GM23338 (cell line): ENCODE data around the gene CACNA2D2. TPM values are rescaled to one million over a fixed set of nuclear protein-coding genes. Genes with fewer than 3 reads are reported as not detected.

Source experiments
- ATAC-seq: fragments of 200-7000 bp; cut with Tn5 transposase; 3 replicates; pipeline ENCODE4 v1.9.1; 2020
- DNase-seq: peaks from one replicate; pipeline ENCODE4 v3.0.0-alpha.2; 2015; ENCODE audit warnings: low spot score
- H2AFZ ChIP-seq: fragments of 200-600 bp; sonication (generic); 2 replicates; pipeline ENCODE4 v1.8.0; 2016; ENCODE audit warnings: antibody characterized with exemption, mild to moderate bottlenecking, moderate library complexity
- H3F3A ChIP-seq: fragments of 200-600 bp; sonication (generic); replicated peaks from 2 replicates; pipeline ENCODE4 v1.8.0; 2017; ENCODE audit warnings: antibody characterized with exemption, mixed run types, low read depth
- H3K27ac ChIP-seq: fragments of 200-600 bp; sonication (generic); 2 replicates; pipeline ENCODE4 v1.6.1; 2016; ENCODE audit warnings: low read depth
- H3K27me3 ChIP-seq: fragments of 200-600 bp; sonication (generic); 2 replicates; pipeline ENCODE4 v1.8.0; 2016; ENCODE audit warnings: mild to moderate bottlenecking, mixed run types, moderate library complexity; ENCODE audit not compliant: insufficient read depth
- H3K36me3 ChIP-seq: fragments of 200-600 bp; sonication (generic); 2 replicates; pipeline ENCODE4 v1.8.0; 2016; ENCODE audit warnings: mild to moderate bottlenecking; ENCODE audit not compliant: insufficient read depth
- H3K4me1 ChIP-seq: fragments of 200-600 bp; sonication (generic); 2 replicates; pipeline ENCODE4 v1.8.0; 2016; ENCODE audit warnings: mild to moderate bottlenecking, moderate library complexity; ENCODE audit not compliant: insufficient read depth
- H3K4me2 ChIP-seq: fragments of 200-600 bp; sonication (generic); 2 replicates; pipeline ENCODE4 v1.7.1; 2017; ENCODE audit warnings: mixed run types
- H3K4me3 ChIP-seq: fragments of 200-600 bp; sonication (generic); 2 replicates; pipeline ENCODE4 v1.6.1; 2016; ENCODE audit warnings: mixed run types
- H3K79me2 ChIP-seq: fragments of 200-600 bp; sonication (generic); replicated peaks from 2 replicates; pipeline ENCODE4 v1.8.0; 2017; ENCODE audit warnings: mild to moderate bottlenecking; ENCODE audit not compliant: insufficient read depth
- H3K9me2 ChIP-seq: fragments of 200-600 bp; sonication (generic); 2 replicates; pipeline ENCODE4 v1.8.0; 2017; ENCODE audit not compliant: insufficient read depth
- H4K20me1 ChIP-seq: fragments of 200-600 bp; sonication (generic); replicated peaks from 2 replicates; pipeline ENCODE4 v1.8.0; 2017; ENCODE audit warnings: mild to moderate bottlenecking; ENCODE audit not compliant: insufficient read depth
- H3K27ac Mint-ChIP-seq: 2 replicates; pipeline ENCODE4 v1.8.0; 2020; ENCODE audit warnings: inconsistent platforms, mild to moderate bottlenecking, moderate library complexity, mixed read lengths
- H3K27me3 Mint-ChIP-seq: 3 replicates; pipeline ENCODE4 v1.8.0; 2022; ENCODE audit warnings: low read depth, mild to moderate bottlenecking, moderate library complexity, mixed read lengths, inconsistent platforms; ENCODE audit not compliant: insufficient read depth, poor library complexity
- H3K36me3 Mint-ChIP-seq: 3 replicates; pipeline ENCODE4 v1.8.0; 2021; ENCODE audit warnings: low read depth, mild to moderate bottlenecking, inconsistent platforms, moderate library complexity, mixed read lengths
- H3K4me1 Mint-ChIP-seq: 3 replicates; pipeline ENCODE4 v1.8.0; 2020; ENCODE audit warnings: mild to moderate bottlenecking, inconsistent platforms, mixed read lengths
- H3K4me3 Mint-ChIP-seq: 3 replicates; pipeline ENCODE4 v1.8.0; 2021; ENCODE audit warnings: moderate library complexity, mild to moderate bottlenecking, inconsistent platforms, mixed read lengths
- H3K9me3 Mint-ChIP-seq: 3 replicates; pipeline ENCODE4 v1.8.0; 2020; ENCODE audit warnings: moderate library complexity, mild to moderate bottlenecking, inconsistent platforms, mixed read lengths
- EZH2 ChIP-seq: fragments of 200-600 bp; sonication (generic); IDR thresholded peaks from one replicate; pipeline ENCODE4 v1.8.0; 2017; ENCODE audit warnings: antibody characterized with exemption, mild to moderate bottlenecking, low read depth; ENCODE audit not compliant: unreplicated experiment
- JUNB ChIP-seq: IDR thresholded peaks from one replicate; pipeline ENCODE4 v1.6.1; 2016; ENCODE audit warnings: antibody characterized with exemption; ENCODE audit not compliant: unreplicated experiment
- NANOG ChIP-seq: IDR thresholded peaks from 2 replicates; pipeline ENCODE4 v1.6.1; 2016; ENCODE audit warnings: antibody characterized with exemption, borderline replicate concordance
- STAT1 ChIP-seq: IDR thresholded peaks from one replicate; pipeline ENCODE4 v1.6.1; 2016; ENCODE audit warnings: antibody characterized with exemption; ENCODE audit not compliant: unreplicated experiment
- ZNF462 ChIP-seq: fragments of 250-450 bp; sonication (Bioruptor Pico); IDR thresholded peaks from 2 replicates; pipeline ENCODE4 v1.5.0; 2020; ENCODE audit warnings: mild to moderate bottlenecking, moderate library complexity
- polyA plus RNA-seq: library from polyadenylated mRNA; unstranded; fragments of >200 nt; fragmentation: Nextera tagmentation; extraction: Ambion mirVana; gene quantifications from 2 replicates; pipeline ENCODE4 v1.2.1, GENCODE V29; 2016
- total RNA-seq: library from RNA; depleted of rRNA; stranded (reverse); fragments of >200 nt; shearing (Covaris generic); gene quantifications from 2 replicates; pipeline ENCODE4 v1.2.3, GENCODE V29; 2014
- TF ChIP-seq, protein P1 (sequence below): IDR thresholded peaks from one replicate; pipeline ENCODE4 v1.6.1; 2018; ENCODE audit warnings: antibody characterized with exemption; ENCODE audit not compliant: unreplicated experiment
- TF ChIP-seq, protein P2 (sequence below), 2 experiments: fragments of 200-600 bp in 1 of 2; sonication (generic) in 1 of 2; conservative IDR thresholded peaks; 2 replicates each; pipeline versions ENCODE4 v1.5.1 to v1.6.1; 2016 to 2017; ENCODE audit warnings: antibody characterized with exemption in 2 of 2, low read depth in 2 of 2, mild to moderate bottlenecking in 2 of 2, moderate library complexity in 1 of 2

CACNA2D2 gene
- total and polyA plus RNA-seq, 2 experiments from 2014 or later: 4.7 to 11.4 TPM

GRCh38 chr3:50354850-50355249 is 148.6 kb downstream of the CACNA2D2 start:
- H2AFZ ChIP-seq: no peak overlapping the region
- no peaks in the 10 kb centered on the region for H3K9me3 Mint-ChIP-seq
- no peaks in the 10 kb centered on the region for H3K27me3 ChIP-seq
- H3K36me3 ChIP-seq: no peaks in the 10 kb centered on the region
- peaks cover 21% of the 10 kb centered on the region for H3K79me2 ChIP-seq
- TF ChIP-seq JUNB (no peak), ZNF462 (CRISPR knock-in tag) (no peak), STAT1 (no peak)
- H3K9me2 ChIP-seq: no peaks in the 10 kb centered on the region
- H3K4me1 ChIP-seq: peaks cover 13% of the 10 kb centered on the region; the same call in 1 of the 2 replicates
- no peak overlapping the region for H3K4me2 ChIP-seq
- H3K4me3 Mint-ChIP-seq: no peak overlapping the region
- H3K4me1 Mint-ChIP-seq: peaks cover 31% of the 10 kb centered on the region
- H3K27ac Mint-ChIP-seq: no peak overlapping the region
- no peak overlapping the region for H3K4me3 ChIP-seq
- peaks cover 11% of the 10 kb centered on the region for H3K27me3 Mint-ChIP-seq
- DNase-seq (no peak), ATAC-seq (no peak)
- peaks cover 24% of the 10 kb centered on the region for H4K20me1 ChIP-seq
- no peak overlapping the region for H3K27ac ChIP-seq
- peaks cover 8% of the 10 kb centered on the region for H3K36me3 Mint-ChIP-seq
- no peaks in the 10 kb centered on the region for H3F3A ChIP-seq

DNA sequence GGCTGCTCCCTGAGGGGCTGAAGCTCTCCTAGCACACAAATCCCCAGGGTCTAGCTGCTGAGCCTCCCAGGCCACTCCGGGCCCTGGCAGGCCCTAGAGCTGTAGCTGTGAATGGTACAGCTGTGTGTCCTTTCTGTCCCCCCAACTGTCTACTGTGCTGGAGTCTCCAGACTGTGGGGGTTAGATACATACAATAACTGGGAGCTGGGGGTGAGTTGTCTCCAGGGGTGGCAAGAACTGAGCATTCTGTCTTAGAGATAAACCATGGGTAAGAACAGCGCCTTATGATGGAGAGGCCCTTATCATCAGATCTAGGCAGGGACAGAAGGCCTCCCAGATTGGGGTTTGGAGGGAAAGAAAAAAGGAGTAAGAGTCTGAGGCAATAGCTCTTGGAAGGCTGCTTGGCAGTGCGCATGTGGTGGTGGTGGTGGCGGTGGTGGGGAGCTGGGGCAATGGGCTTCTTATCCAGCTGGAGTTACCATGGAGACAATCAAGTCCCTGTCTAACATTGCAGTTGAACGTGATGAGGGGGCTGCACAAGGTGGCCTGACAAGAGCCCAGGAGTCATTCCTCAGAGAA is 149.2 kb downstream of the CACNA2D2 start:
- Mint-ChIP-seq H3K4me1 (peaks cover 29% of the 10 kb centered on the region), H3K27me3 (peaks cover 6% of the 10 kb centered on the region), H3K9me3 (no peaks in the 10 kb centered on the region), H3K36me3 (peaks cover 8% of the 10 kb centered on the region), H3K27ac (no peak overlapping the region), H3K4me3 (no peak overlapping the region)
- Histone ChIP-seq H3K4me3 (no peak overlapping the region), H3K4me1 (peaks cover 13% of the 10 kb centered on the region; the same call in 1 of the 2 replicates), H3K27ac (no peak overlapping the region), H3K36me3 (no peaks in the 10 kb centered on the region), H3K4me2 (no peak overlapping the region), H3K9me2 (no peaks in the 10 kb centered on the region), H2AFZ (no peak overlapping the region), H4K20me1 (peaks cover 24% of the 10 kb centered on the region), H3K79me2 (peaks cover 21% of the 10 kb centered on the region), H3F3A (no peaks in the 10 kb centered on the region), H3K27me3 (no peaks in the 10 kb centered on the region)
- no peak for DNase-seq
- ATAC-seq: no peak
- TF ChIP-seq NANOG (no peak), JUNB (no peak), EZH2 (no peak)
- TF ChIP-seq, protein P1, sequence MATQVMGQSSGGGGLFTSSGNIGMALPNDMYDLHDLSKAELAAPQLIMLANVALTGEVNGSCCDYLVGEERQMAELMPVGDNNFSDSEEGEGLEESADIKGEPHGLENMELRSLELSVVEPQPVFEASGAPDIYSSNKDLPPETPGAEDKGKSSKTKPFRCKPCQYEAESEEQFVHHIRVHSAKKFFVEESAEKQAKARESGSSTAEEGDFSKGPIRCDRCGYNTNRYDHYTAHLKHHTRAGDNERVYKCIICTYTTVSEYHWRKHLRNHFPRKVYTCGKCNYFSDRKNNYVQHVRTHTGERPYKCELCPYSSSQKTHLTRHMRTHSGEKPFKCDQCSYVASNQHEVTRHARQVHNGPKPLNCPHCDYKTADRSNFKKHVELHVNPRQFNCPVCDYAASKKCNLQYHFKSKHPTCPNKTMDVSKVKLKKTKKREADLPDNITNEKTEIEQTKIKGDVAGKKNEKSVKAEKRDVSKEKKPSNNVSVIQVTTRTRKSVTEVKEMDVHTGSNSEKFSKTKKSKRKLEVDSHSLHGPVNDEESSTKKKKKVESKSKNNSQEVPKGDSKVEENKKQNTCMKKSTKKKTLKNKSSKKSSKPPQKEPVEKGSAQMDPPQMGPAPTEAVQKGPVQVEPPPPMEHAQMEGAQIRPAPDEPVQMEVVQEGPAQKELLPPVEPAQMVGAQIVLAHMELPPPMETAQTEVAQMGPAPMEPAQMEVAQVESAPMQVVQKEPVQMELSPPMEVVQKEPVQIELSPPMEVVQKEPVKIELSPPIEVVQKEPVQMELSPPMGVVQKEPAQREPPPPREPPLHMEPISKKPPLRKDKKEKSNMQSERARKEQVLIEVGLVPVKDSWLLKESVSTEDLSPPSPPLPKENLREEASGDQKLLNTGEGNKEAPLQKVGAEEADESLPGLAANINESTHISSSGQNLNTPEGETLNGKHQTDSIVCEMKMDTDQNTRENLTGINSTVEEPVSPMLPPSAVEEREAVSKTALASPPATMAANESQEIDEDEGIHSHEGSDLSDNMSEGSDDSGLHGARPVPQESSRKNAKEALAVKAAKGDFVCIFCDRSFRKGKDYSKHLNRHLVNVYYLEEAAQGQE: no peak
- TF ChIP-seq, protein P2, sequence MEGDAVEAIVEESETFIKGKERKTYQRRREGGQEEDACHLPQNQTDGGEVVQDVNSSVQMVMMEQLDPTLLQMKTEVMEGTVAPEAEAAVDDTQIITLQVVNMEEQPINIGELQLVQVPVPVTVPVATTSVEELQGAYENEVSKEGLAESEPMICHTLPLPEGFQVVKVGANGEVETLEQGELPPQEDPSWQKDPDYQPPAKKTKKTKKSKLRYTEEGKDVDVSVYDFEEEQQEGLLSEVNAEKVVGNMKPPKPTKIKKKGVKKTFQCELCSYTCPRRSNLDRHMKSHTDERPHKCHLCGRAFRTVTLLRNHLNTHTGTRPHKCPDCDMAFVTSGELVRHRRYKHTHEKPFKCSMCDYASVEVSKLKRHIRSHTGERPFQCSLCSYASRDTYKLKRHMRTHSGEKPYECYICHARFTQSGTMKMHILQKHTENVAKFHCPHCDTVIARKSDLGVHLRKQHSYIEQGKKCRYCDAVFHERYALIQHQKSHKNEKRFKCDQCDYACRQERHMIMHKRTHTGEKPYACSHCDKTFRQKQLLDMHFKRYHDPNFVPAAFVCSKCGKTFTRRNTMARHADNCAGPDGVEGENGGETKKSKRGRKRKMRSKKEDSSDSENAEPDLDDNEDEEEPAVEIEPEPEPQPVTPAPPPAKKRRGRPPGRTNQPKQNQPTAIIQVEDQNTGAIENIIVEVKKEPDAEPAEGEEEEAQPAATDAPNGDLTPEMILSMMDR (conservative IDR thresholded peaks at IDR 0.05; ENCODE audit: low read depth in 2 of 2): no peak
